Left ventricle myocardium inferior (tissue), 1 donor: Measurements from ENCODE around the gene NOP9. TPM values are rescaled to one million over a fixed set of nuclear protein-coding genes. Genes with fewer than 3 reads are reported as not detected.

Experiments used
- DNase-seq: peaks from one replicate; pipeline ENCODE4 v3.0.0-alpha.2; 2020
- H3K27ac ChIP-seq: fragments of 200-600 bp; replicated peaks from 2 replicates; pipeline ENCODE4 v1.8.0; 2021
- H3K27me3 ChIP-seq: fragments of 200-600 bp; 2 replicates; pipeline ENCODE4 v1.8.0; 2021; ENCODE audit warnings: low read depth
- H3K36me3 ChIP-seq: fragments of 200-600 bp; 2 replicates; pipeline ENCODE4 v1.8.0; 2021
- H3K4me1 ChIP-seq: fragments of 200-600 bp; 2 replicates; pipeline ENCODE4 v1.8.0; 2021
- H3K4me3 ChIP-seq: fragments of 200-600 bp; 2 replicates; pipeline ENCODE4 v1.8.0; 2021; ENCODE audit warnings: mild to moderate bottlenecking, moderate library complexity
- H3K9me3 ChIP-seq: fragments of 200-600 bp; replicated peaks from 2 replicates; pipeline ENCODE4 v1.8.0; 2021
- intact Hi-C: fragments of 100-400 bp; cut with micrococcal nuclease; formaldehyde crosslinking; loops from one replicate; pipeline ENCODE4 v1.11.0; 2022
- total RNA-seq: library from RNA; stranded (reverse); fragmentation: NEBNext Ultra II Directional; extraction: Animal tissue kit (Norgen Biotek cat#: 25700); gene quantifications from one replicate; pipeline ENCODE4 v1.2.1, GENCODE V29; 2021
- TF ChIP-seq, protein P1 (sequence below): fragments of 200-600 bp; IDR thresholded peaks from 2 replicates; pipeline ENCODE4 v1.8.0; 2021; ENCODE audit warnings: antibody characterized with exemption, mild to moderate bottlenecking, borderline replicate concordance
- donor health status: DM: no; HTN: yes; CAD: no; lungs with severe emphysema.

The NOP9 gene
- total RNA-seq, 1 donor from 2014 or later, result 23.4 TPM

- peaks cover 38% of the 10 kb centered on the region for H3K36me3 ChIP-seq
- H3K9me3 ChIP-seq, result no peaks in the 10 kb centered on the region
- H3K27me3 ChIP-seq, result no peaks in the 10 kb centered on the region
- intact Hi-C loops, result no loop called here
- TF ChIP-seq, protein P1, sequence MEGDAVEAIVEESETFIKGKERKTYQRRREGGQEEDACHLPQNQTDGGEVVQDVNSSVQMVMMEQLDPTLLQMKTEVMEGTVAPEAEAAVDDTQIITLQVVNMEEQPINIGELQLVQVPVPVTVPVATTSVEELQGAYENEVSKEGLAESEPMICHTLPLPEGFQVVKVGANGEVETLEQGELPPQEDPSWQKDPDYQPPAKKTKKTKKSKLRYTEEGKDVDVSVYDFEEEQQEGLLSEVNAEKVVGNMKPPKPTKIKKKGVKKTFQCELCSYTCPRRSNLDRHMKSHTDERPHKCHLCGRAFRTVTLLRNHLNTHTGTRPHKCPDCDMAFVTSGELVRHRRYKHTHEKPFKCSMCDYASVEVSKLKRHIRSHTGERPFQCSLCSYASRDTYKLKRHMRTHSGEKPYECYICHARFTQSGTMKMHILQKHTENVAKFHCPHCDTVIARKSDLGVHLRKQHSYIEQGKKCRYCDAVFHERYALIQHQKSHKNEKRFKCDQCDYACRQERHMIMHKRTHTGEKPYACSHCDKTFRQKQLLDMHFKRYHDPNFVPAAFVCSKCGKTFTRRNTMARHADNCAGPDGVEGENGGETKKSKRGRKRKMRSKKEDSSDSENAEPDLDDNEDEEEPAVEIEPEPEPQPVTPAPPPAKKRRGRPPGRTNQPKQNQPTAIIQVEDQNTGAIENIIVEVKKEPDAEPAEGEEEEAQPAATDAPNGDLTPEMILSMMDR, result peak; percentile 83
- peaks cover 35% of the 10 kb centered on the region for H3K4me1 ChIP-seq
- H3K4me3 ChIP-seq, result peak within 1 kb of the TSS; percentile 90
- H3K27ac ChIP-seq, result peak within 1 kb of the TSS; percentile 99
- peak; percentile 88 for DNase-seq
These were observed 28.4 kb upstream of the NOP9 start, which contains the start of gene RABGGTA for GRCh38 chr14:24271134-24271833. Gene RABGGTA, minus strand, starts transcription at chr14:24271597. Its CDS starts 482 bp downstream, at chr14:24271115.

DNA sequence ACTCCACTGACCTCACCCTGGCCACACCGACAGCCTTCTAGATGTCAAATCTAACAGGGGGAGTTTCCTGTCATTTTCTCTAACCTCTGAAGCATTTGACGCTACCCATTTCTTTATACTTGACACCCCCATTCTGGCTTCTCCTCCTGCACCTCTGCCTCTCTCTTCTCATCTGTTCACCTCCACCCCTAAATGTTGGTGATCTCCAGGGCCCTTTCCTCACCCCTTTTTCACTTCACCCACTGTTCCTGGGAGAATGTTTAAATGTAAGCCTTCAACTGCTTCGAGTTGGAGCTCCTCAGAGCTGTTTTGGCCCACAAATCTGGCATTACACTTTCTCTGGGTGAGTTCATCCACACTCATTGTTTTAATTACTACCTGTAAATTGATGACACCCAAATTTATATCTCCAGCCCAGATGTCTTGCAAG, 27.8 kb upstream of the NOP9 start:
- no peaks in the 10 kb centered on the region for H3K27me3 ChIP-seq
- H3K9me3 ChIP-seq, result no peaks in the 10 kb centered on the region
- H3K4me3 ChIP-seq, result peak overlapping the region; percentile 90
- TF ChIP-seq, protein P1, result no peak
- DNase-seq, result no peak
- peaks cover 32% of the 10 kb centered on the region for H3K36me3 ChIP-seq
- H3K27ac ChIP-seq, result peak overlapping the region; percentile 99
- intact Hi-C loops, result no loop called here
- peaks cover 35% of the 10 kb centered on the region for H3K4me1 ChIP-seq

GRCh38 chr14:24272467-24272866, 27.2 kb upstream of the NOP9 start:
- intact Hi-C loops, result no loop called here
- TF ChIP-seq, protein P1, result no peak
- H3K36me3 ChIP-seq, result peaks cover 26% of the 10 kb centered on the region
- H3K4me3 ChIP-seq, result no peak overlapping the region
- H3K27me3 ChIP-seq, result no peaks in the 10 kb centered on the region
- H3K27ac ChIP-seq, result no peak overlapping the region
- peaks cover 35% of the 10 kb centered on the region for H3K4me1 ChIP-seq
- no peak for DNase-seq
- H3K9me3 ChIP-seq, result no peaks in the 10 kb centered on the region

- Histone ChIP-seq H3K27me3 (no peaks in the 10 kb centered on the region), H3K4me3 (no peak overlapping the region), H3K36me3 (peaks cover 16% of the 10 kb centered on the region), H3K4me1 (peaks cover 38% of the 10 kb centered on the region), H3K9me3 (no peaks in the 10 kb centered on the region), H3K27ac (peak overlapping the region; percentile 57)
- no peak for DNase-seq
- TF ChIP-seq, protein P1, result no peak
- intact Hi-C loops, result no loop called here
These were observed 26.1 kb upstream of the NOP9 start for GRCh38 chr14:24273422-24273998.

DNA sequence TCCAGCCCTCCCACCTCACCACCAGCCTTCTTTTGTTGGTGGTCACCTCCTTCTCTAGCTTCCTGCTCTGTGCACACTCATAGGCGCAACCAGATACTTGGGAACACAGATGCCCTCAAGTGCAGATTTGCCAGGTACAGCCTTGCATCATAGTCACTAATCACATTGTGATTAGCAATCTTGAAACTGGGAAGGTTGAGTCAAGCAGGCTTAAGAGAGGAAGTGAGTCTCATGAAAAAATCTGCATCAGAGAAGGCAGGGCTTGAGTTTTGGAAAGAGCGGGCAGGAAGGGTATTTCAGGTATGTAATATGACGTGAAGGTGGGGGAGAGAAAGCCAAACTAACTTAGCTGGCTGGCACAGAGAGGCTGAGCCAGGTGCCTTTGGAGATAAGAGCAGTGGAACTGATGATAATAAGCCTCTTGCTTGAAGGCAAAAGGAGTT, 25.5 kb upstream of the NOP9 start:
- Histone ChIP-seq H3K9me3 (no peaks in the 10 kb centered on the region), H3K27me3 (no peaks in the 10 kb centered on the region), H3K27ac (peak overlapping the region; percentile 57), H3K4me1 (peaks cover 44% of the 10 kb centered on the region), H3K36me3 (peaks cover 10% of the 10 kb centered on the region), H3K4me3 (no peak overlapping the region)
- TF ChIP-seq, protein P1, result no peak
- intact Hi-C loops, result no loop called here
- DNase-seq, result no peak
